Activated naive CD4-positive, alpha-beta T cell treated with anti-CD3 and anti-CD28 coated beads, Interleukin-2, amount 50 U/mL, for 72 hours (primary cell): ENCODE results near the gene IMMP2L. TPM values are rescaled to one million over a fixed set of nuclear protein-coding genes. Genes with fewer than 3 reads are reported as not detected.

Experiments used
- ATAC-seq, 2 donors: fragments of 150-1000 bp; cut with Tn5 transposase; 2 replicates each; pipeline ENCODE4 v1.10.0; 2021; ENCODE audit warnings: mild to moderate bottlenecking in 2 of 2, moderate library complexity in 2 of 2
- DNase-seq, 2 donors: peaks; one replicate each; pipeline ENCODE4 v3.0.0; 2021 to 2022; ENCODE audit warnings: low spot score in 2 of 2
- H3K27ac Mint-ChIP-seq, 2 donors: one replicate each; pipeline ENCODE4 v1.8.0; 2022; ENCODE audit warnings: mild to moderate bottlenecking in 2 of 2, mixed read lengths in 2 of 2
- H3K36me3 Mint-ChIP-seq, 2 donors: one replicate each; pipeline ENCODE4 v1.8.0; 2022; ENCODE audit warnings: mixed read lengths in 2 of 2
- H3K9me3 Mint-ChIP-seq, 2 donors: one replicate each; pipeline ENCODE4 v1.8.0; 2022; ENCODE audit warnings: mixed read lengths in 2 of 2
- total RNA-seq, 2 donors: library from RNA; stranded (reverse); gene quantifications; one replicate each; pipeline ENCODE4 v1.2.3, GENCODE V29; 2022

IMMP2L gene
- total RNA-seq, 2 donors from 2014 or later = 11.8 to 18.2 TPM

GRCh38 chr7:110890101-110890500, 672.2 kb downstream of the IMMP2L start:
- DNase-seq (no peak), ATAC-seq (no peak)
- Mint-ChIP-seq H3K27ac (no peak overlapping the region), H3K9me3 (peaks cover 0 to 11% of the 10 kb centered on the region in 2 donors), H3K36me3 (peaks cover 0 to 5% of the 10 kb centered on the region in 2 donors)

DNA sequence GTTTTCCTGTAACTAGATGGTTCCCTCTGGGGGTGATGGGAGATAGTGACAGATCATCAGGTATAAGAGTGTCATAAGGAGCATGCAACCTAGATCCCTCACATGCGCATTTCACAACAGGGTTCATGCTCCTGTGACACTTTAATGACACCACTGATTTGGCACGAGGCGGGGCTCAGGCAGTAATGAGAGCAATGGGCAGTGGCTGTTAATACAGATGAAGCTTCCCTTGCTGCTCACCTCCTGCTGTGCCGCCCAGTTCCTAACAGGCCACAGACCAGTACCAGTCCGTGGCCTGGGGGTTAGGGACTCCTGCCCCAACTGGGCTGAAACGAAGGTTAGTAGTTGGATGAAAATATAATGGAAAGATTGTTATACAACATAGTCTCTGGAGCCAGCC, 673.0 kb downstream of the IMMP2L start:
- no peak overlapping the region for H3K27ac Mint-ChIP-seq
- H3K9me3 Mint-ChIP-seq = peaks cover 0 to 11% of the 10 kb centered on the region in 2 donors
- ATAC-seq = no peak
- no peaks in the 10 kb centered on the region for H3K36me3 Mint-ChIP-seq
- no peak for DNase-seq

- ATAC-seq = no peak
- Mint-ChIP-seq H3K9me3 (peaks cover 0 to 5% of the 10 kb centered on the region in 2 donors), H3K36me3 (no peaks in the 10 kb centered on the region), H3K27ac (no peak overlapping the region)
- DNase-seq = no peak
These were observed 673.7 kb downstream of the IMMP2L start for GRCh38 chr7:110888641-110889040.

GRCh38 chr7:110885474-110885873, 676.8 kb downstream of the IMMP2L start:
- Mint-ChIP-seq H3K36me3 (no peaks in the 10 kb centered on the region), H3K9me3 (no peaks in the 10 kb centered on the region), H3K27ac (no peak overlapping the region)
- no peak for DNase-seq
- no peak for ATAC-seq

GRCh38 chr7:110881721-110882120, 680.6 kb downstream of the IMMP2L start:
- DNase-seq (no peak), ATAC-seq (no peak)
- H3K36me3 Mint-ChIP-seq = no peaks in the 10 kb centered on the region
- H3K27ac Mint-ChIP-seq = no peak overlapping the region
- H3K9me3 Mint-ChIP-seq = no peaks in the 10 kb centered on the region

DNA sequence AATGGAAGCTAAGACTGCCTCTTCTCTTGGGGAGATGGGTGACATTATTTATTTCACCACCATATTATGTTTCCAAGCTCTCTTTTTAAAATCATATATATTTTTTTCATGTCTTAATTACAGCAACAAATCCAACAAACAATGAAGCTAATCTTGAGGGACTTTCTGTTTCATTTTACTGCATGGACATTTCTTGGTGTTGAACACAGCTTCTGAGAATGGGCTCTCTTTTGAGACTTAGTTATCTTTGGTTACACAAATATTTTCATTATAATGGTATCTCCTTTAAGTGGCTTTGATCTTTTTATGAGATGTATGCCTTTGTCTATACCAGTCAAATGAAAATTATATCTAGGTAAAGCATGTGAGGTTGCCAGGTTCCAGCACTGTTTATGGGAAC, 681.3 kb downstream of the IMMP2L start:
- H3K36me3 Mint-ChIP-seq = no peaks in the 10 kb centered on the region
- ATAC-seq (no peak), DNase-seq (no peak)
- no peaks in the 10 kb centered on the region for H3K9me3 Mint-ChIP-seq
- H3K27ac Mint-ChIP-seq = no peak overlapping the region

- Mint-ChIP-seq H3K9me3 (no peaks in the 10 kb centered on the region), H3K27ac (no peak overlapping the region), H3K36me3 (no peaks in the 10 kb centered on the region)
- no peak for ATAC-seq
- DNase-seq = no peak
These were observed 685.3 kb downstream of the IMMP2L start for GRCh38 chr7:110877016-110877415.

GRCh38 chr7:110875346-110875745, 686.9 kb downstream of the IMMP2L start:
- ATAC-seq (no peak), DNase-seq (no peak)
- H3K27ac Mint-ChIP-seq = no peak overlapping the region
- H3K36me3 Mint-ChIP-seq = no peaks in the 10 kb centered on the region
- H3K9me3 Mint-ChIP-seq = no peaks in the 10 kb centered on the region

DNA sequence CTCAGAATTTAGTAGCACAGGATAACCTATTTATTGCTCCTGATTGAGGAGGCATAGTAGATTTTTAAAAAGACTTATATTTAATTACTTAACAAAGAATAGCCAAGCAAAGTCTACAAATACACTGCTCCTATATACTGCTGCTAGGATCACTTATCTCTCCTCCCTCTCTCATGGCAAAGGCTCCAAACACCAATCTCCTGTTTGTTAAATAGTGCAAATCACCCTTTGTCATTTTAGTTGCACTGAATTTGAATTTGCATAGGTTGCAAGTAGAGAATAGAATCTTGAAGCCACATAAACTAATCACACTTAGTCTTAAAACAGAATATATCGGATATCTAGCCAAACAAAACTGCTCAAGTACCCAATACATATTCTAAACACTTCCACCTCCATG, 690.4 kb downstream of the IMMP2L start:
- Mint-ChIP-seq H3K27ac (no peak overlapping the region), H3K9me3 (no peaks in the 10 kb centered on the region), H3K36me3 (peaks cover 0 to 4% of the 10 kb centered on the region in 2 donors)
- ATAC-seq = no peak
- no peak for DNase-seq

DNA sequence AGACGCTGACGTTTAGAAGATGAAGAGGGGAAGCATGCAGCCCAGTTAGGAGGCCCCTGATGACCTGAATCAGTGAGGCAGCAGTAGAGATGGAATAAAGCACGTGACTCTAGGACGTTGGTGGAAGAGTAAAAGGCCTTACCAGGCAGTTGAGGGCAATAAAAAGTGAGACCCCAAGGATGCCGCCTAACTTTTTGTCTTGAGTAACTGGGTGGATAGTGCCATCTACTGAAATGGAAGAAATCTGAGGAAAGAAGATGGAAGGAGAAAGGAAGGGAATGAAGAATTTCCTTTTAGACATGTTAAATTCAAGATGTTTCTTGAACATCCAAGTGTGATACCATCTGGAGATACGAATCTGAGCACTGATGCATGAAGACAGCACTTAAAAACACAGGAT, 691.4 kb downstream of the IMMP2L start:
- H3K9me3 Mint-ChIP-seq = no peaks in the 10 kb centered on the region
- DNase-seq = no peak
- no peak overlapping the region for H3K27ac Mint-ChIP-seq
- peaks cover 0 to 4% of the 10 kb centered on the region in 2 donors for H3K36me3 Mint-ChIP-seq
- no peak for ATAC-seq

DNA sequence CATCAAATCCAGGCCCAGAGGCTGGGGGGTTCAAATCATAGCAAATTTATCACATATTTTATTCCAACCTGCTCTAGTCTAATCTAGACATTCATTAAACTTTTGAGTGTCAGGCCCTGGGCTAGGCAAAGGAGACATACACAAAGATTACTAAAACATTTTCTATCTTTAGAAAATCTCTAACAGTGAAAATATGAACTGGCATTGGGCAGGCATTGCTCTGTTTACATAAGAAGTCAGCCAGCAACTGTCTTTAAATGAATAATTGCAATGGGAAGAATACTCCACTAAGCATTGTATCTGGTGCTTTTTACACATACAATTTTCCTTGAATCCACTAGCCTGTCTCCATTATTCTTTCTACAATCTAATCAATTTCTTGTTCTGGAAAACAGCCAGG, 693.8 kb downstream of the IMMP2L start:
- no peak for ATAC-seq
- peaks cover 0 to 4% of the 10 kb centered on the region in 2 donors for H3K36me3 Mint-ChIP-seq
- H3K27ac Mint-ChIP-seq = no peak overlapping the region

DNA sequence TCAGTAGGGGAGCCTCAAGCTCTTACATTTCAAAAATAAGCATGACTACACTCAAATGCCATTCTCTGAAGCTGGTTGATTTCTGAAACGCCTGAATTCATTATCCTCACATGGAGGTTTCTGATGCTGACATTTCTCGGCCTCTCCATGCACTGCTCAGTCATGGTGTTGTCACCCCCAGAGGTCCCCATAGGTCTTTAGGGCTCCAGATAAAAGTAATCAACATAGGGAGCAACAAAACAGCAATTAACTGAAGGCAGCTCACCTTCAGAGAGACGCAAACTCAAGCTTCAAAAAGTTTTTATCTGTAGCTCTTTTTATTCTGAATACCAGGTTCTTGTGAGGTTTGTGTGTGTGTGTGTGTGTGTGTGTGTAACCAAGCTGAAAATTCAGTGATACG, 694.5 kb downstream of the IMMP2L start:
- DNase-seq (no peak), ATAC-seq (no peak)
- no peak overlapping the region for H3K27ac Mint-ChIP-seq
- peaks cover 0 to 4% of the 10 kb centered on the region in 2 donors for H3K9me3 Mint-ChIP-seq
- peaks cover 0 to 4% of the 10 kb centered on the region in 2 donors for H3K36me3 Mint-ChIP-seq

More for the DNA sequence above, 693.8 kb downstream of the IMMP2L start:
- H3K9me3 Mint-ChIP-seq = peaks cover 0 to 1% of the 10 kb centered on the region in 2 donors
- no peak for DNase-seq

DNA sequence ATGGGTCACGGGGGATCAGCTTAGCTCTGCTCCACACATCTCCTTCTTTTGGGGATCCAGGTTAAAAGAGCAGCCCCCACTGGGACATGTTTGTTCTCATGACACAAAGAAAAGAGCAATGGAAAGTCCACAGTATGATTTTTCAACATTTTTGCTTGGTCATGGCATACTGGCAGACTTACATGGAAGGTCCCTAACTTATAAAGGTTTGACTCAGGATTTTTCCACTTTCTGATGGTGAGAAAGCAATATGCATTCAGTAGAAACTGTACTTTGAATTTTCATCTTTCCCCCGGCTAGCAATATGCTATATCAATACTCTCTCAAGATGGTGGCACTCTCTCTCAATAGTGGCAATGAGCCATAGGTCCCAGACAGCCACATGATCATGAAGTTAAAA, 699.0 kb downstream of the IMMP2L start:
- H3K36me3 Mint-ChIP-seq = peaks cover 0 to 4% of the 10 kb centered on the region in 2 donors
- H3K9me3 Mint-ChIP-seq = peaks cover 0 to 4% of the 10 kb centered on the region in 2 donors
- H3K27ac Mint-ChIP-seq = no peak overlapping the region
- no peak for DNase-seq
- no peak for ATAC-seq

DNA sequence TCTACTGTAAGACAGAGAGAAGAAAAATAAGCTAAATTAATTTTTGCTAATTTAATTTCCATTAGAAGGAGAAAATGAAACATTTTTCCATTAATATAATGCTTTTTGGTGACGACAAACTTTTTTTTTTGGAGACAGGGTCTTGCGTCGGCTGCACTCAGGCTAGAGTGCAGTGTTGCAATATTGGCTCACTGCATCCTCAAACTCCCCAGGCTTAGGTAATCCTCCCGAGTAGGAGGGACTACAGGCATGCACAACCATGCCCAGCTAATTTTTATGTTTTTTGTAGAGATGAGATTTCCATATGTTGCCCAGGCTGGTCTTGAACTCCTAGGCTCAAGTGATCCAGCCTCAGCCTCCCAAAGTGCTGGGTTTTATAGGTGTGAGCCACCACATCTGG, 701.1 kb downstream of the IMMP2L start:
- DNase-seq (no peak), ATAC-seq (no peak)
- Mint-ChIP-seq H3K9me3 (peaks cover 0 to 4% of the 10 kb centered on the region in 2 donors), H3K27ac (no peak overlapping the region), H3K36me3 (no peaks in the 10 kb centered on the region)

DNA sequence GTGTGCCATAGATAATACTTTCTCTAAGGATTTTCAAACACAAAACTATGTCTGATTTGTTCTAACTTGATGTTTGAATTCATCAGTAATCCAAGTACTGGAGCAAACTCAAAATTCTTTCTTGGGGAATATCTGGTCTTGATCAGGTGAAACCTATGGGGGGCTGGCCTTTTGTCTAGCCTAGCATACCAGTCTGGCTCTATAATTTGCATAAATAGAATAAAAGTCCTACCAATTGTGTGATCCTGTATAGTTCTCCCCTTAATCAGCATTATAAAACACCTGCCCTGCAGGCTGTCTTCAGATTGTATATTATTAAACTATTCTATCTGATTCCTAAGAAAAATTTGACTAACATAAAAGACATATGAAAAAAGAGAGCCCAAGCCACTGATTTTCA, 705.2 kb downstream of the IMMP2L start:
- no peak for ATAC-seq
- Mint-ChIP-seq H3K27ac (no peak overlapping the region), H3K9me3 (no peaks in the 10 kb centered on the region), H3K36me3 (no peaks in the 10 kb centered on the region)
- DNase-seq = no peak

- ATAC-seq (no peak), DNase-seq (no peak)
- no peak overlapping the region for H3K27ac Mint-ChIP-seq
- H3K36me3 Mint-ChIP-seq = no peaks in the 10 kb centered on the region
- H3K9me3 Mint-ChIP-seq = peaks cover 0 to 3% of the 10 kb centered on the region in 2 donors
These were observed 705.6 kb downstream of the IMMP2L start for GRCh38 chr7:110856704-110857103.

- no peak for ATAC-seq
These were observed 707.6 kb downstream of the IMMP2L start for GRCh38 chr7:110854651-110855050.

DNA sequence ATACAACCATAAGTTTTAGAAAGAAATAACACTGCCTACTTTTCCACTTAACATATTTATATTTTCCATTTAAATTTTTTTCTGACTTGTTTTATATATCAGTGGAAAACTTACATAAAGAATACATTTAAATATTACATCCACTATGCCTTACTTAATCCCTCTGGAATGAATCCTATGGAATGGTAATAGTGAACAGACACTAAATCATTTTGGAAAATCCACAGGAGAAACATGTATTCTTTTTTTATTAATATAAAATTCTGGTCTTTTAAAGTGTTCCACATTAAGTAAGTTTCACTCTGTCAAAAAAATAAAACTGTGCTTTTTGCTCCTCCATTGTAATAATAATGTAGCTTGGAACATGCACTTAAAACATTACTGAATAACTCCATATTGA, 708.1 kb downstream of the IMMP2L start:
- no peak for ATAC-seq
- Mint-ChIP-seq H3K27ac (no peak overlapping the region), H3K36me3 (no peaks in the 10 kb centered on the region), H3K9me3 (peaks cover 0 to 7% of the 10 kb centered on the region in 2 donors)
- DNase-seq = no peak

More at GRCh38 chr7:110854651-110855050, 707.6 kb downstream of the IMMP2L start:
- H3K36me3 Mint-ChIP-seq = no peaks in the 10 kb centered on the region
- no peak for DNase-seq
- peaks cover 0 to 7% of the 10 kb centered on the region in 2 donors for H3K9me3 Mint-ChIP-seq
- no peak overlapping the region for H3K27ac Mint-ChIP-seq

DNA sequence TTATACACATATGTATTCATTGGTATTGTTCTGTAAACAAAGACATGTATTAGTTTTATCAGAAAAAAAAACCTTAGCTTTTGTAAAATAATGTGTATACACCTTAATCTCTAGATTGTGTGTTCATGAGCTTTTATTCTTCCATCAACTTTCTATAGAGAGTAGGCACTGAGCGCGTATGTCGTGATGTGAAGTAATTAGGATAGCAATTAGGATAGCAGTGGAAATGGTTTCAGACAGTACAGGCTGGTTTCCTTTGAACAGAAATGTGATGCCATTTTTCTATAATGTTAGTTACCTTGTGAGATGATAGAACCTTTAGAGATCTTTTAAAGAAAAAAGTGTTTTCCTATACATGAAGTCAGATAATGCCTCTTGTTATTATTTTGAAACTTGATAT, 709.0 kb downstream of the IMMP2L start:
- no peak overlapping the region for H3K27ac Mint-ChIP-seq
- H3K36me3 Mint-ChIP-seq = no peaks in the 10 kb centered on the region
- DNase-seq = no peak
- ATAC-seq = no peak
- H3K9me3 Mint-ChIP-seq = peaks cover 0 to 7% of the 10 kb centered on the region in 2 donors
